ENCODE data around the gene FOXD2. TPM values are rescaled to one million over a fixed set of nuclear protein-coding genes. Genes with fewer than 3 reads are reported as not detected.

The FOXD2 gene
- total RNA-seq, 4 donors from 2014 or later: 0.11 TPM; not detected in 3

GRCh38 chr1:47439819-47440598, 2.2 kb downstream of the FOXD2 start:
- Histone ChIP-seq H3K36me3 (no peaks in the 10 kb centered on the region), H3K27me3 (peaks cover 59 to 81% (median 79%) of the 10 kb centered on the region in 3 donors), H3K9me3 (no peaks in the 10 kb centered on the region), H3K4me3 (no peak overlapping the region), H3K27ac (no peak overlapping the region), H3K4me1 (peaks cover 10 to 16% of the 10 kb centered on the region in 2 donors)
- in situ Hi-C loops (cut with MboI; ENCODE audit: low sequenced_read_pairs in 4 of 4) (loop anchor here in 2 of 4 donors (10.0 to 25.0 kb wide), 3 partner anchors 253 to 275 kb away; partner anchors contain the start of gene PDZK1IP1 (in 1 of the 2)), intact Hi-C loops (cut with DNase I; ENCODE audit: low total_unique reads) (no loop called here)
- DNase-seq (no peak), ATAC-seq (no peak)
- TF ChIP-seq CTCF (IDR thresholded peaks at IDR 0.05 in 4 of 5, conservative IDR thresholded peaks at IDR 0.05 in 1 of 5) (no peak), POLR2A (IDR thresholded peaks at IDR 0.05) (no peak)

GRCh38 chr1:47440599-47441081, 2.8 kb downstream of the FOXD2 start:
- in situ Hi-C loops (cut with MboI; ENCODE audit: low sequenced_read_pairs in 4 of 4) (loop anchor here in 2 of 4 donors (10.0 to 25.0 kb wide), 3 partner anchors 253 to 274 kb away; partner anchors contain the start of gene PDZK1IP1 (in 1 of the 2)), intact Hi-C loops (cut with DNase I; ENCODE audit: low total_unique reads) (no loop called here)
- Histone ChIP-seq H3K4me3 (no peak overlapping the region), H3K9me3 (no peaks in the 10 kb centered on the region), H3K36me3 (no peaks in the 10 kb centered on the region), H3K4me1 (peaks cover 11 to 18% of the 10 kb centered on the region in 2 donors), H3K27ac (no peak overlapping the region), H3K27me3 (peaks cover 63 to 81% (median 78%) of the 10 kb centered on the region in 3 donors)
- DNase-seq (no peak), ATAC-seq (no peak)
- TF ChIP-seq CTCF (IDR thresholded peaks at IDR 0.05 in 4 of 5, conservative IDR thresholded peaks at IDR 0.05 in 1 of 5) (no peak), POLR2A (IDR thresholded peaks at IDR 0.05) (no peak)

- in situ Hi-C loops (cut with MboI; ENCODE audit: low sequenced_read_pairs in 4 of 4): loop anchor here in 2 of 4 donors (10.0 to 25.0 kb wide), 3 partner anchors 254 to 273 kb away; partner anchors contain the start of gene PDZK1IP1 (in 1 of the 2)
- TF ChIP-seq POLR2A (IDR thresholded peaks at IDR 0.05): no peak
- TF ChIP-seq CTCF (IDR thresholded peaks at IDR 0.05 in 4 of 5, conservative IDR thresholded peaks at IDR 0.05 in 1 of 5): no peak
- intact Hi-C loops (cut with DNase I; ENCODE audit: low total_unique reads): no loop called here
- DNase-seq: no peak
- H3K27me3 ChIP-seq: peaks cover 64 to 81% (median 78%) of the 10 kb centered on the region in 3 donors
- H3K9me3 ChIP-seq: no peaks in the 10 kb centered on the region
- H3K36me3 ChIP-seq: no peaks in the 10 kb centered on the region
- no peak for ATAC-seq
- no peak overlapping the region for H3K4me3 ChIP-seq
- H3K27ac ChIP-seq: no peak overlapping the region
- peaks cover 5 to 17% of the 10 kb centered on the region in 2 donors for H3K4me1 ChIP-seq
Observed at GRCh38 chr1:47441450-47442106, 3.7 kb downstream of the FOXD2 start.

GRCh38 chr1:47442202-47442601, 4.4 kb downstream of the FOXD2 start:
- ATAC-seq (no peak), DNase-seq (no peak)
- in situ Hi-C loops (cut with MboI; ENCODE audit: low sequenced_read_pairs in 4 of 4) (loop anchor here in 2 of 4 donors (10.0 to 25.0 kb wide), 3 partner anchors 255 to 273 kb away; partner anchors contain the start of gene PDZK1IP1 (in 1 of the 2)), intact Hi-C loops (cut with DNase I; ENCODE audit: low total_unique reads) (no loop called here)
- Histone ChIP-seq H3K4me1 (peaks cover 3 to 12% of the 10 kb centered on the region in 2 donors), H3K27ac (no peak overlapping the region), H3K9me3 (no peaks in the 10 kb centered on the region), H3K4me3 (no peak overlapping the region), H3K27me3 (peaks cover 67 to 82% (median 78%) of the 10 kb centered on the region in 3 donors), H3K36me3 (no peaks in the 10 kb centered on the region)
- TF ChIP-seq POLR2A (IDR thresholded peaks at IDR 0.05): no peak
- no peak for TF ChIP-seq CTCF (IDR thresholded peaks at IDR 0.05 in 4 of 5, conservative IDR thresholded peaks at IDR 0.05 in 1 of 5)

Data from gastrocnemius medialis (tissue), 4 donors.